Common myeloid progenitor, CD34-positive (primary cell): ENCODE data around the gene EFL1.

ENCODE experiments used
- CTCF ChIA-PET: fragments of 350-600 bp; sonication (Branson Sonifier 250); formaldehyde crosslinking; loops from one replicate; lab custom pipeline; 2021; ENCODE audit warnings: antibody characterized with exemption; lab: Charles Lee
- POLR2A ChIA-PET: fragments of 350-600 bp; sonication (Branson Sonifier 250); formaldehyde crosslinking; loops from one replicate; lab custom pipeline; 2021; ENCODE audit warnings: antibody characterized with exemption; lab: Charles Lee
- DNase-seq, 3 donors: peaks; one replicate each; pipeline versions ENCODE4 v3.0.0 to v3.0.0-alpha.2; 2013
- H3K27ac ChIP-seq, 2 experiments: 1 replicate in 1 of 2; 2 replicates in 1 of 2; pipeline ENCODE4 v1.7.0; 2013; ENCODE audit warnings: inconsistent platforms in 2 of 2, low read length in 2 of 2, mild to moderate bottlenecking in 2 of 2, low read depth in 1 of 2, moderate library complexity in 1 of 2; ENCODE audit not compliant: severe bottlenecking in 2 of 2, insufficient read depth in 1 of 2, poor library complexity in 1 of 2
- H3K27me3 ChIP-seq, 5 experiments: replicated peaks in 2 of 5; 1 replicate in 3 of 5; 2 replicates in 2 of 5; pipeline versions ENCODE4 v1.6.1 to v1.7.0; 2013; ENCODE audit warnings: low read length in 4 of 5, mild to moderate bottlenecking in 2 of 5, moderate library complexity in 2 of 5, inconsistent platforms in 1 of 5; ENCODE audit not compliant: insufficient read depth in 5 of 5, control insufficient read depth in 4 of 5
- H3K36me3 ChIP-seq, 4 experiments: 1 replicate in 2 of 4; 2 replicates in 2 of 4; pipeline versions ENCODE4 v1.6.1 to v1.7.0; 2013; ENCODE audit warnings: low read length in 3 of 4, control low read depth in 1 of 4, mild to moderate bottlenecking in 1 of 4; ENCODE audit not compliant: control insufficient read depth in 4 of 4, insufficient read depth in 4 of 4
- H3K4me1 ChIP-seq, 4 experiments: 1 replicate in 3 of 4; 2 replicates in 1 of 4; pipeline versions ENCODE4 v1.6.1 to v1.7.1; 2013; ENCODE audit warnings: low read length in 3 of 4, mild to moderate bottlenecking in 3 of 4, control low read depth in 1 of 4, inconsistent platforms in 1 of 4, moderate library complexity in 1 of 4; ENCODE audit not compliant: control insufficient read depth in 4 of 4, insufficient read depth in 4 of 4; ENCODE audit errors: control extremely low read depth in 1 of 4
- H3K4me3 ChIP-seq, 7 experiments: 1 replicate in 4 of 7; 2 replicates in 3 of 7; pipeline versions ENCODE4 v1.5.1 to v1.7.0; 2013; ENCODE audit warnings: mild to moderate bottlenecking in 7 of 7, low read length in 6 of 7, moderate library complexity in 6 of 7, inconsistent platforms in 2 of 7, low read depth in 2 of 7, control low read depth in 1 of 7; ENCODE audit not compliant: insufficient read depth in 4 of 7, control insufficient read depth in 1 of 7; ENCODE audit errors: extremely low read depth in 1 of 7
- H3K9me3 ChIP-seq, 5 experiments: 1 replicate in 4 of 5; 2 replicates in 1 of 5; pipeline versions ENCODE4 v1.6.1 to v1.7.1; 2013; ENCODE audit warnings: low read length in 4 of 5, mild to moderate bottlenecking in 2 of 5, inconsistent platforms in 1 of 5, low read depth in 1 of 5, moderate library complexity in 1 of 5; ENCODE audit not compliant: control insufficient read depth in 4 of 5, insufficient read depth in 2 of 5; ENCODE audit errors: control extremely low read depth in 1 of 5
- WGBS: methylation state at CpG from one replicate; pipeline ENCODE4 v1.1.5; 2013; ENCODE audit not compliant: insufficient coverage; 5-methylcytosine and 5-hydroxymethylcytosine counted together

The EFL1 gene

GRCh38 chr15:82146576-82146975, 116.0 kb downstream of the EFL1 start:
- H3K4me1 ChIP-seq = peaks cover 2 to 24% (median 18%) of the 10 kb centered on the region in 4 experiments
- no peaks in the 10 kb centered on the region for H3K27me3 ChIP-seq
- H3K27ac ChIP-seq = no peak overlapping the region
- ChIA-PET CTCF (no interaction called here), POLR2A (no interaction called here)
- no peak for DNase-seq
- no peak overlapping the region for H3K4me3 ChIP-seq
- no peaks in the 10 kb centered on the region for H3K9me3 ChIP-seq
- H3K36me3 ChIP-seq = peaks cover 0 to 13% (median 10%) of the 10 kb centered on the region in 4 experiments
- whole genome bisulfite sequencing = no CpG with 5 or more reads among the region's 3 CpGs

- peaks cover 0 to 4% (median 1%) of the 10 kb centered on the region in 4 experiments for H3K36me3 ChIP-seq
- ChIA-PET CTCF (interaction anchor here (0.9 to 3.7 kb wide), 7 partner anchors 13 to 53 kb away, joined by 3 to 31 read pairs (median 4); no protein-coding TSS in a partner anchor), POLR2A (no interaction called here)
- no peaks in the 10 kb centered on the region for H3K9me3 ChIP-seq
- 88% methylated on average over 7 of the region's 9 CpGs for WGBS
- H3K4me3 ChIP-seq = no peak overlapping the region
- H3K27me3 ChIP-seq = no peaks in the 10 kb centered on the region
- peaks cover 2 to 39% (median 25%) of the 10 kb centered on the region in 4 experiments for H3K4me1 ChIP-seq
- peak; percentile 68 to 95 (median 90) for DNase-seq
- H3K27ac ChIP-seq = no peak overlapping the region
Measured at GRCh38 chr15:82143390-82144385, 118.8 kb downstream of the EFL1 start.

GRCh38 chr15:82140886-82141285, 121.6 kb downstream of the EFL1 start:
- H3K4me1 ChIP-seq = peaks cover 2 to 37% (median 25%) of the 10 kb centered on the region in 4 experiments
- no peaks in the 10 kb centered on the region for H3K9me3 ChIP-seq
- H3K36me3 ChIP-seq = peaks cover 0 to 18% (median 12%) of the 10 kb centered on the region in 4 experiments
- H3K27ac ChIP-seq = no peak overlapping the region
- CTCF ChIA-PET = interaction anchor here (1.2 to 1.8 kb wide), 4 partner anchors 11 to 57 kb away, joined by 3 to 17 read pairs (median 9); no protein-coding TSS in a partner anchor
- 0% methylated on average over 1 of the region's 2 CpGs for WGBS
- no peaks in the 10 kb centered on the region for H3K27me3 ChIP-seq
- no peak overlapping the region for H3K4me3 ChIP-seq
- POLR2A ChIA-PET = no interaction called here
- DNase-seq = peak in 2 of 3 donors; percentile 24 to 43

- peak overlapping the region in 1 of 2 experiments; percentile 44 for H3K27ac ChIP-seq
Measured at GRCh38 chr15:82139823-82140268, 122.7 kb downstream of the EFL1 start.

GRCh38 chr15:82138306-82138705, 124.2 kb downstream of the EFL1 start:
- POLR2A ChIA-PET = no interaction called here
- DNase-seq = no peak
- Histone ChIP-seq H3K27me3 (no peaks in the 10 kb centered on the region), H3K36me3 (peaks cover 5 to 32% (median 16%) of the 10 kb centered on the region in 4 experiments), H3K4me3 (no peak overlapping the region), H3K27ac (no peak overlapping the region), H3K4me1 (peaks cover 0 to 26% (median 16%) of the 10 kb centered on the region in 4 experiments), H3K9me3 (no peaks in the 10 kb centered on the region)
- CTCF ChIA-PET = interaction anchor here (2.3 to 2.8 kb wide), 2 partner anchors 11 to 13 kb away, joined by 6 to 7 read pairs; no protein-coding TSS in a partner anchor

More at GRCh38 chr15:82139823-82140268, 122.7 kb downstream of the EFL1 start:
- peaks cover 2 to 37% (median 25%) of the 10 kb centered on the region in 4 experiments for H3K4me1 ChIP-seq
- ChIA-PET POLR2A (no interaction called here), CTCF (interaction anchor here (0.7 to 1.8 kb wide), 9 partner anchors 10 to 58 kb away, joined by 3 to 17 read pairs (median 3); no protein-coding TSS in a partner anchor)
- no peaks in the 10 kb centered on the region for H3K27me3 ChIP-seq
- peaks cover 0 to 23% (median 12%) of the 10 kb centered on the region in 4 experiments for H3K36me3 ChIP-seq
- H3K9me3 ChIP-seq = no peaks in the 10 kb centered on the region
- H3K4me3 ChIP-seq = peak overlapping the region in 1 of 7 experiments; percentile 31
- 2% methylated on average over 4 of the region's 5 CpGs for WGBS
- peak; percentile 42 to 69 (median 67) for DNase-seq

- H3K36me3 ChIP-seq = peaks cover 5 to 37% (median 19%) of the 10 kb centered on the region in 4 experiments
- DNase-seq = no peak
- H3K9me3 ChIP-seq = no peaks in the 10 kb centered on the region
- ChIA-PET POLR2A (interaction anchor here (0.7 kb wide), 1 partner anchor 862 kb away, joined by 4 read pairs; no protein-coding TSS in a partner anchor), CTCF (interaction anchor here (2.3 to 2.8 kb wide), 2 partner anchors 10 to 12 kb away, joined by 6 to 7 read pairs; no protein-coding TSS in a partner anchor)
- H3K4me1 ChIP-seq = peaks cover 0 to 16% (median 9%) of the 10 kb centered on the region in 4 experiments
- H3K4me3 ChIP-seq = no peak overlapping the region
- H3K27ac ChIP-seq = no peak overlapping the region
- WGBS = 100% methylated on average over 3 of the region's 3 CpGs
- H3K27me3 ChIP-seq = no peaks in the 10 kb centered on the region
Measured at GRCh38 chr15:82137261-82137660, 125.3 kb downstream of the EFL1 start.
